Coronary artery (tissue), 2 donors: ENCODE measurements around the gene ONECUT2.

ENCODE experiments used
- DNase-seq: peaks from one replicate; pipeline ENCODE4 v3.0.0-alpha.2; 2017; ENCODE audit warnings: low spot score
- H3K27ac ChIP-seq, 2 donors: fragments of 200-600 bp; sonication (generic); one replicate each; pipeline ENCODE4 v1.5.1; 2016 to 2019
- H3K4me3 ChIP-seq: fragments of 200-600 bp; sonication (generic); 2 replicates; pipeline ENCODE4 v1.5.1; 2016; ENCODE audit warnings: mild to moderate bottlenecking, moderate library complexity
- TF ChIP-seq, protein P1 (sequence below): fragments of 200-600 bp; sonication (generic); IDR thresholded peaks from one replicate; pipeline ENCODE4 v1.5.1; 2019; ENCODE audit warnings: antibody characterized with exemption

Gene ONECUT2

DNA sequence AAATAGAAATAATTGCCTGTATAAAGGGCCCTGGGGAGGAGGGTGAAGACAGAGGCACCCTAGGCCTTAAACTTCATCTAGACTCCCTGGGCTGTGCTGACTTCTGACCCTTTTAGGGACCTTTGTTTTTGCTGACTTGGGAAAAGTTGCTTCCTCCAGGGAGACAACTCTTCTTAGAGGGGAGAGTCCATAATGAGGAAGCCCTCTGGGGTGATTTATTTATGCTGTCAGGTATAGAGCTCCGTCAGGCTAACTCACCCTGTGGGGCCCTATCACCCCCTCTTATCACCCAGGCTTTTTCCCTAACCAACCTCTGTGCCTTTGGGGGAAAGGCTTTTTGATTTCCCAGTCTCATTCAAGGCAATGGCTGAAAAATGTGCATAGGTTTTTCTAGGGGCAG, 8.1 kb downstream of the ONECUT2 start:
- H3K27ac ChIP-seq, result no peak overlapping the region
- DNase-seq, result no peak
- TF ChIP-seq, protein P1, sequence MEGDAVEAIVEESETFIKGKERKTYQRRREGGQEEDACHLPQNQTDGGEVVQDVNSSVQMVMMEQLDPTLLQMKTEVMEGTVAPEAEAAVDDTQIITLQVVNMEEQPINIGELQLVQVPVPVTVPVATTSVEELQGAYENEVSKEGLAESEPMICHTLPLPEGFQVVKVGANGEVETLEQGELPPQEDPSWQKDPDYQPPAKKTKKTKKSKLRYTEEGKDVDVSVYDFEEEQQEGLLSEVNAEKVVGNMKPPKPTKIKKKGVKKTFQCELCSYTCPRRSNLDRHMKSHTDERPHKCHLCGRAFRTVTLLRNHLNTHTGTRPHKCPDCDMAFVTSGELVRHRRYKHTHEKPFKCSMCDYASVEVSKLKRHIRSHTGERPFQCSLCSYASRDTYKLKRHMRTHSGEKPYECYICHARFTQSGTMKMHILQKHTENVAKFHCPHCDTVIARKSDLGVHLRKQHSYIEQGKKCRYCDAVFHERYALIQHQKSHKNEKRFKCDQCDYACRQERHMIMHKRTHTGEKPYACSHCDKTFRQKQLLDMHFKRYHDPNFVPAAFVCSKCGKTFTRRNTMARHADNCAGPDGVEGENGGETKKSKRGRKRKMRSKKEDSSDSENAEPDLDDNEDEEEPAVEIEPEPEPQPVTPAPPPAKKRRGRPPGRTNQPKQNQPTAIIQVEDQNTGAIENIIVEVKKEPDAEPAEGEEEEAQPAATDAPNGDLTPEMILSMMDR, result no peak
- H3K4me3 ChIP-seq, result no peak overlapping the region

DNA sequence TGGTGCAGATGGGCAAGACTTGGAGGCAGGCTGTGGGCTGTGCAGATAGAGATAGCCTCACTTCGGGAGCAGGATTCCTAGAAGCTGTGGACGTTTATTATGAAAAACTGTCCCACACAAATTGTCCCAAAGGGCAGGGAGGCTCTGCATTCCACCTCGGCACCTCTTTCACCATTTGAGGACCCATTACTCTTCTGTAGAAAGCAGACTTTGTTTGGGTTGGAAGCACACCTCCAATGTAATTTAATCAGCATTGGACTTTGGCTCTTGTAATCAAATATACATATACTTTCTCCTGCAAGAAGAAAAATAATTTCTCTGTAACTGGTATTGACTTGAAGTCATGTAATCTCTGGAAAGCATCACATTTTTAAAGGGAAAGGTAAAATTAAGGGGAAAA, 8.5 kb downstream of the ONECUT2 start:
- no peak overlapping the region for H3K27ac ChIP-seq
- no peak for DNase-seq
- no peak overlapping the region for H3K4me3 ChIP-seq
- TF ChIP-seq, protein P1, result no peak

DNA sequence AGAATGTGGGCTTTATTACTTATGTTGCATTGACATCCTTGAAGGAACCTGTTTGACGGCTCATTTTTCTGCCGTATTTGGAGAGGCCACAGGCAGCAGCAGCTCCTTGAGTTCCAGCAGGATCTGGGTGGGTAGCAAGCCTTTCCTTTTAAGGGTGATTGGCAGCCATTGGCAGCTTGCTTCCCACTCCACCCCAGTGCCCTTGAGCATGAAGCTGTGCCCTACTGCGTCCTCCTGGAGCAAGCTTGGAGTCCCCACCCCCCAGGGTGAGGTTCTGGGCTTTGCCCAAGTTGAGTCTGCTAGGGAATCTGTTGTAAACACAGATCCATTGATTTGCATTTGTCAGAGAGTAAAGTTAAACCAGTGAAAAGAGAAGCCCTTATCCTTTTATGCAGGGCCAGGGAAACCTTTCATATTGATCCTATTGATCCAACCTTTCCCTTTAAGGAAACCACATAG, 9.2 kb downstream of the ONECUT2 start:
- DNase-seq, result no peak

DNA sequence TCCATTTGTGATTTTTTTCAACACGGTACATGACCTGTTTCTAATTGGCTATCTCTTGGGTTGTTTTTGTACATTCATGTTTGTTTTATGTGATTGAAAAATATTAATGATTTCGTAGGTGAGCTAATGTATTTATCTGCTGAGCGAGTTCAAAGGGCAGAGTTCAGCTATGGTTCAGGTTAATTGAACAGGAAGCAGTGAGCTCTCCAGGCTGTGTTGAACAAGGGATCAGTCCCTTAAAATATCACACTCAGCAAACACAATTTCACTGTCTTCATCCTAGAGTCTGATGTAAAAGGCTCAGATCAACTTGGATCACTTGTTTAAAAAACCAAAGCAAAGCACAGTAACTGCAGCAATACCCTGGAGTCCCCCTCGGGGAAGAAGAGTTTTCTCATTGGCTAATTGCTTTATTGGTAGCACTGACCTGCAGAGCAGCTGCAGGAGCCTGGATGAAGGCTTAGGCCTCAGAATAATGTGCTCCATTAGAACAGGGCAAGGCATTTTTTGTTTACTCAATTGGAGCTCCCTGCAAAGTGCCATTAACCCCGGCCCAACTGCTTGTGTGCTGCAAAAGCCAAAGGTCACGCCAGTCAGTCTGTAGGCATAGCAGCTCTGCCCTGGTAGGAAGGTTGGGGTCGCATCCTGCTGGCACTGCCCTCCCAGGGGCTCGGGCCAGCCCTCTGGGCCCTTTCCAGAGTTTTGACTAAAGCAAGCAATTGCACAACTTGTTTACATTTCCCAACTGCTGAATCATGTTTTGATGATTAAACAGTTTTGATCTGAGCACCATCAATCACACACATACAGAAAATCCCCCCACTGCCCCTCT, 10.5 kb downstream of the ONECUT2 start:
- Histone ChIP-seq H3K27ac (no peak overlapping the region), H3K4me3 (no peak overlapping the region)
- TF ChIP-seq, protein P1, result no peak
- DNase-seq, result no peak

More for the DNA sequence above, 9.2 kb downstream of the ONECUT2 start:
- Histone ChIP-seq H3K4me3 (no peak overlapping the region), H3K27ac (no peak overlapping the region)
- TF ChIP-seq, protein P1, result no peak

DNA sequence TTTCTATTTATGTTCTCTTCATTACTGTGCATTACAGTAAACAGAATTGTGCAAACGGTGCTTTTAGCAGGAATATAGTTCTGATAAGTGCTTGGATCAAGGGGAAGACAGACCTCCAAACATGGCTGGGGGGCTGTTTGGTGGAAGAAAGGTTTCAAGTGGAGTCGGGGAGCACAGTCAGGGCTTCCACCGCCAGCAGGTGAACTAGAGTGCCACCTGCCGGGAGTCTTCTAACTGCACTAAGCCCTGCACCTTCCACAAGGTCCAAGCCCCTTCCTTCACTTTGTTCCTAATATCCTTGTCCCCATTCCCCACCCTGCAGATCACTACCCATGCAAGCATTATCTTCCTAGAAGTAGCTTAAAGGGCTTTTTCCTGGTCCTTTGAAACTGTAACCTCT, 11.1 kb downstream of the ONECUT2 start:
- Histone ChIP-seq H3K27ac (no peak overlapping the region), H3K4me3 (no peak overlapping the region)
- no peak for DNase-seq
- TF ChIP-seq, protein P1, result no peak

DNA sequence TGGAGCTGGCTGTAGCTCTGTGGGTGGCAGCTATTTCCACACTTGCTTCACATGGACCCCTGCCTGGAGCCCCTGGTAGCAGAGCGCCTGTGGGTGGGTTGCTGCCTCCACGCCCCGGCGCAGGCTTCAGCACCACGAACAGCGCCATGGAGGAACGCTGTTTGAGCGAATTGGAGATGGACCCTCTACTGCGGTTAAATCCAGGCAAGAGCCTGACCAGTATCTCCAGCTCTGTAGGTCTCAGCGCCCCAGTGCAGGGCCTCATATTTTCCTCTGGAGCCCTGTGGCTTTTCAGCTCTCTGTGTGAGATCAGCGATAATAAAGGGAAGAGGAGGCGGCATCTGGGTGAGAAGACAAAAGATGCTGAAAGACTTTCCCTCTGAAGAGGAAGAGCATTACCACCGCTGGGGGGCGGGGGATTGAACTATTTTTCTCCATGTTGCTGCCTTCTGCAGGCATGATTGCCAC, 12.0 kb downstream of the ONECUT2 start:
- no peak for DNase-seq
- TF ChIP-seq, protein P1, result no peak
- Histone ChIP-seq H3K4me3 (no peak overlapping the region), H3K27ac (no peak overlapping the region)

DNA sequence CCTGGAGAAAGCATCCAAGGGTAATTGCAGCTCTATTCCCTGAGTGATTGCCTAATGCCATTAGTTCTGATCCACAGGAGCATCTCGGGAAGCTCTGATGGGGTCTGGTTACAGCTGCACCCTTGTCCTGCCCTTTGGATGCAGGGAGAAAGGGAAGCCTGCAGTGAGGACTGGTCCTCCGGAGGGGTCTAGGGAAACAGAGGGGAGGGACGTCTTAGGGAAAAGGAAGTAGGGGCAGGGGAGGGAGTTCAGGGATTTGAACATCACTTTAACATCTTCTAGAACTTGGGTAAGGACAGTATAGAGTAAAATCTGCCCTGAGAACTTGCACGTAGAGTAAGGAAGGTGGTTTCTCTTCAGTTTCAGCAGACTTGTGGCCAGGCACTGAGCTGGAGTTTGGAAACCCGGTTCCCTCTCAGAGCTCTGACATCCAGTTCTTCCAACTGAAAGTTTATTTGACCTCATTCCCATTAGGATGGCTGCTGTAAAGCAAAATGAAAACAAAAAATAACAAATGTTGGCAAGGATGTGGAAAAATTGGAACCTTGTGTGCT, 20.5 kb downstream of the ONECUT2 start:
- Histone ChIP-seq H3K27ac (no peak overlapping the region), H3K4me3 (no peak overlapping the region)
- TF ChIP-seq, protein P1, result no peak
- no peak for DNase-seq
